A549 treated with RU486 at 1 μM for 4 hours (cell line): ENCODE data around the gene RFC1. TPM values are rescaled to one million over a fixed set of nuclear protein-coding genes. Genes with fewer than 3 reads are reported as not detected.

Experiments used
- total RNA-seq: library from RNA; stranded (reverse); fragments of 200-300 nt; extraction: Qiagen RNA extraction; gene quantifications from 5 replicates; pipeline ENCODE4 v1.2.3, GENCODE V29; 2022; ENCODE audit warnings: low read depth

The RFC1 gene, protein sequence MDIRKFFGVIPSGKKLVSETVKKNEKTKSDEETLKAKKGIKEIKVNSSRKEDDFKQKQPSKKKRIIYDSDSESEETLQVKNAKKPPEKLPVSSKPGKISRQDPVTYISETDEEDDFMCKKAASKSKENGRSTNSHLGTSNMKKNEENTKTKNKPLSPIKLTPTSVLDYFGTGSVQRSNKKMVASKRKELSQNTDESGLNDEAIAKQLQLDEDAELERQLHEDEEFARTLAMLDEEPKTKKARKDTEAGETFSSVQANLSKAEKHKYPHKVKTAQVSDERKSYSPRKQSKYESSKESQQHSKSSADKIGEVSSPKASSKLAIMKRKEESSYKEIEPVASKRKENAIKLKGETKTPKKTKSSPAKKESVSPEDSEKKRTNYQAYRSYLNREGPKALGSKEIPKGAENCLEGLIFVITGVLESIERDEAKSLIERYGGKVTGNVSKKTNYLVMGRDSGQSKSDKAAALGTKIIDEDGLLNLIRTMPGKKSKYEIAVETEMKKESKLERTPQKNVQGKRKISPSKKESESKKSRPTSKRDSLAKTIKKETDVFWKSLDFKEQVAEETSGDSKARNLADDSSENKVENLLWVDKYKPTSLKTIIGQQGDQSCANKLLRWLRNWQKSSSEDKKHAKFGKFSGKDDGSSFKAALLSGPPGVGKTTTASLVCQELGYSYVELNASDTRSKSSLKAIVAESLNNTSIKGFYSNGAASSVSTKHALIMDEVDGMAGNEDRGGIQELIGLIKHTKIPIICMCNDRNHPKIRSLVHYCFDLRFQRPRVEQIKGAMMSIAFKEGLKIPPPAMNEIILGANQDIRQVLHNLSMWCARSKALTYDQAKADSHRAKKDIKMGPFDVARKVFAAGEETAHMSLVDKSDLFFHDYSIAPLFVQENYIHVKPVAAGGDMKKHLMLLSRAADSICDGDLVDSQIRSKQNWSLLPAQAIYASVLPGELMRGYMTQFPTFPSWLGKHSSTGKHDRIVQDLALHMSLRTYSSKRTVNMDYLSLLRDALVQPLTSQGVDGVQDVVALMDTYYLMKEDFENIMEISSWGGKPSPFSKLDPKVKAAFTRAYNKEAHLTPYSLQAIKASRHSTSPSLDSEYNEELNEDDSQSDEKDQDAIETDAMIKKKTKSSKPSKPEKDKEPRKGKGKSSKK
- total RNA-seq: 17.4 to 21.2 TPM (median 19.9 TPM) in 5 replicates

DNA sequence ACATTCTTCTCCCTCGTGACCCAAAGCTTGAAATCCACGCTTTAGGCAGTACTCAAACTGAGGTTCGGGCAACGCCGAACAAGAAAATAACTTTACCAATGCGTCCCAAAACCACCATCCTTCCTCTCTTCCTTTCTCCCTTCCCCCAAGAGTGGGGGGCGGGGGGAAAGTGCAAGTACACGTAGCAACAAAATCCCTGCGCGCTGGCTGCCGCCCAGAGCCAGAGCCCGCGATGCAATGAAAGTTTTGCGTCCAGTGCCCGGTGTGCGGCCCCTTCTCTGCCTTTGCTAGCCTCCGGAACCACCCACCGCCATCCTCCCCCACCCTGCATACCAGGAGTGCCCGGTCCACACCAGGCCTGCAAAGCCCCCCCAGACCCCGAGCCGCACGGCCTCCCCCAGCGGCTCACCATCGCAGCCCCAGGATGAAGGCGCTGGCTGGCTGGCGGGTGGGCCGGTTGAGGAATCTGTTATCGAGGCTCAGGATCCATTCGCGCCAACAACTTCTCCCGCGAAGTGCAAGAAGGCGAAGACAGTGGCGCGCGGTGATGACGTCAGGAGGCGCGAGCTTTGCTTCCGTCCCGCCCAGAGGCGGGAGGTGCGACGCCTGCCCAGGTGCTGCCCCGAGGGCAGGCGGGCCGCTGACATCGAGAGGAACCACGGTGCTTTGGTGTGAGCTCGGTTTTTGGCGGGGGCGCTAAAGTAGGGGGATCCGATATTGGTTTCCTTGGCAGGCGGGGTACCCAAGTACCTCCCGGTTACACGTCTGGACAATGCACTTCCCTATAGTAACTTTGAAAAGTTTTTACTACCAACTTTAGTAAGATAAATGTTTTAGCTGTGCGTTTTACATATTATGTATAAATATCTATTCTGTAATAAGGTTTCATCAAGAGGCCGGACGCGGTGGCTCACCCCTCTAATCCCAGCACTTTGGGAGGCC, at the start of gene RFC1:
RFC1 (minus strand) TSS at position 533 of the 942 bp plus-strand sequence; CDS start at position 412, 121 bp downstream.

DNA sequence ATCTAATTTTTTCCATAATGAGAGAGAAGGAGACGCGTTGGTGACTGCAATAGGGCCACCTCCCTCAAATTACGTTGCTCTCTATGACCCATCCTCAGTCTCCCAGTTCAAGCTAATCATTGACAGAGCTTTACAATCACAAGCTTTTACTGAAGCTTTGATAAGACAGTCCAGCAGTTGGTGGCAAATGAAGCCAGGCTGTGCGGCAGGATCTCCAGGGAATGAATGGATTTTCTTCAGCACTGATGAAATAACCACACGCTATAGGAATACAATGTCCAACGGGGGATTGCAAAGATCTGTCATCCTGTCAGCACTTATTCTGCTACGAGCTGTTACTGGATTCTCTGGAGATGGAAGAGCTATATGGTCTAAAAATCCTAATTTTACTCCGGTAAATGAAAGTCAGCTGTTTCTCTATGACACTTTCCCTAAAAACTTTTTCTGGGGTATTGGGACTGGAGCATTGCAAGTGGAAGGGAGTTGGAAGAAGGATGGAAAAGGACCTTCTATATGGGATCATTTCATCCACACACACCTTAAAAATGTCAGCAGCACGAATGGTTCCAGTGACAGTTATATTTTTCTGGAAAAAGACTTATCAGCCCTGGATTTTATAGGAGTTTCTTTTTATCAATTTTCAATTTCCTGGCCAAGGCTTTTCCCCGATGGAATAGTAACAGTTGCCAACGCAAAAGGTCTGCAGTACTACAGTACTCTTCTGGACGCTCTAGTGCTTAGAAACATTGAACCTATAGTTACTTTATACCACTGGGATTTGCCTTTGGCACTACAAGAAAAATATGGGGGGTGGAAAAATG, 40.8 kb upstream of the RFC1 start, which contains the start of gene KLB:
KLB (plus strand) TSS at position 168 of the 821 bp plus-strand sequence; CDS start at position 188, 20 bp downstream.

Other genes starting within 250 kb of the RFC1 start
- gene WDR19, start 183.8 kb downstream of the RFC1 start, total RNA-seq: 8.1 to 11.2 TPM (median 8.4 TPM) in 5 replicates
- 0.06 to 0.18 TPM (median 0.13 TPM) in 5 replicates for gene KLB, start 40.6 kb upstream of the RFC1 start, total RNA-seq
- gene RPL9, start 92.6 kb upstream of the RFC1 start, total RNA-seq: 847 to 1,812 TPM (median 993 TPM) in 5 replicates
- 9.2 to 13.8 TPM (median 9.5 TPM) in 5 replicates for gene LIAS, start 92.7 kb upstream of the RFC1 start, total RNA-seq
- 256 to 418 TPM (median 273 TPM) in 5 replicates for gene UGDH, start 161.1 kb upstream of the RFC1 start, total RNA-seq